HG02885 (cell line): ENCODE results near the gene PUM1.

Source experiments
- ATAC-seq: cut with Tn5 transposase; IDR thresholded peaks from one replicate; pipeline ENCODE4 v1.9.1; 2021; ENCODE audit warnings: mild to moderate bottlenecking; ENCODE audit not compliant: unreplicated experiment, poor library complexity

The PUM1 gene

DNA sequence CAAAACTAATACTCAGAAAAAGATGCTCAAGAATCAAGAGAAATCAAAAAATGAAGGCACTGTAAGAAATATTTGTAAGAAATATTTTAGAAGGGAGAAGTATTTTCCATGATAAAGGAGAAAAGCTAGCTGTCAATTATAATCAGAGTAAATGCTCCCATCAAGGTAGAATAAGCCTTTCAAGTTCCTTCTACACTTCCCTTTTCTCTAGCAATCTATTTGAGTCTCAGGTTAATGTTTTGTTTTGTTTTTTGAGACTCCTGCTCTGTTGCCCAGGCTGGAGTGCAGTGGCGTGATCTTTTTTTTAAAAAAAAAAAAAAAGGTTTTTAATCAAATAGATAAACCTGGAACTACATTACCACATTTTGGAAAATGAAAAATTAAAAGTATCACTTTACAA, 33.3 kb downstream of the PUM1 start:
- ATAC-seq: no peak

DNA sequence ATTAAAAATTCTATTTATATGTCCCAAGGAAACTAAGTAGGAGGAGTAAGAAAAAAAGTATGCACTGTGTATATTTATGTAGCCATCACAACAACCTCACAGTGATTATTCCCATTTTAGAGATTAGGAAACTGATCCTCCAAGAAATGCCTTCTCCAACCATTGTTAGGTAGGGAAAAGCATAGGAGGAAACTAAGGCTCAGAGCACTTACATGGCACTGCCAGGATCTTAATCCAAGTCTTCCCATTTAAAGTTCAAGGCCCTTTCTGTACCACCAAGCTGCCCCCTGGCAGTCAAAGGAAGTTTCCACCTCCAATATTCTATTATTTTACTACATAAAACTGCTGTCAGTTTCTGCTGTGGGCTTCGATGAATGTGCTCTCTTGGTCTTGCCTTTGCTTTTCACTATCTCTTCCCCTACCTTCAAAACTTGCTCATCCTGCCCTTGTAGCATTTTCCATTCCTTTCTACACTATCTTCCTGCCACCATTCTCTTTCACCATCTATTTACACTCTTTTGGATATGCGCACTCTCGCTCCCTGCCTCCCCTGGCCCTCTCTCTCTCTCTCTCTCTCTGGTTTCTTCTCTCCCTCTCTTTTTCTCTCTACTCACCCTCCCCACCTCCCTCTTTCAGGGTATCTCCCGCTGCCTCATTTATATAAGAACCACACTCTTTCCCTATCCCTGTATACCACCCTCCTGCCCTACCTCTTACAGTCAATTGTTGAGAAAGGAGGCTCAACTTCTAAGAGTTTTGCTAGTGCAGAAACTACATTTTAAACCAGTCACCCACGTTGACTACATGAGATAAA, 34.0 kb downstream of the PUM1 start:
- ATAC-seq: no peak

DNA sequence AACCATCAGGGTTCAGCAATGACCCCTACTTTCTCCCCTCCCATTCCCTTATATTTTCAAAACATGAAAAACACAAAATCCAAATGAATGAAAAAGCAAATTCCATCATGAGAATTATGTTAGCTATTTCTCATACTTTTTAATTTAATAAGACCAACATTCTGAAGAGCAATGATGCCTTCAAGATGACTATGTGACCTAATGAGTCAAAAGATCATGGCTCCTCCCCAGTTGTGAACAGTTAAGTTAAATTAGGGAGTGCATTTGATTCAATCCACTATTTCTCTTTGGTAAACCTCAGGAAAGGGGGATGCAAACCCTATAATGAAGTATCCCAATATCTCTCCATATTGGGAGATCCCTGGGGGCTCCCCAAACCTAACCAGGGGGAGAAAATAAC, 36.5 kb downstream of the PUM1 start:
- ATAC-seq: no peak

- ATAC-seq: no peak
Measured at GRCh38 chr1:31027693-31028526, 37.6 kb downstream of the PUM1 start.

- ATAC-seq: no peak
Measured at GRCh38 chr1:31022259-31022658, 43.3 kb downstream of the PUM1 start.

DNA sequence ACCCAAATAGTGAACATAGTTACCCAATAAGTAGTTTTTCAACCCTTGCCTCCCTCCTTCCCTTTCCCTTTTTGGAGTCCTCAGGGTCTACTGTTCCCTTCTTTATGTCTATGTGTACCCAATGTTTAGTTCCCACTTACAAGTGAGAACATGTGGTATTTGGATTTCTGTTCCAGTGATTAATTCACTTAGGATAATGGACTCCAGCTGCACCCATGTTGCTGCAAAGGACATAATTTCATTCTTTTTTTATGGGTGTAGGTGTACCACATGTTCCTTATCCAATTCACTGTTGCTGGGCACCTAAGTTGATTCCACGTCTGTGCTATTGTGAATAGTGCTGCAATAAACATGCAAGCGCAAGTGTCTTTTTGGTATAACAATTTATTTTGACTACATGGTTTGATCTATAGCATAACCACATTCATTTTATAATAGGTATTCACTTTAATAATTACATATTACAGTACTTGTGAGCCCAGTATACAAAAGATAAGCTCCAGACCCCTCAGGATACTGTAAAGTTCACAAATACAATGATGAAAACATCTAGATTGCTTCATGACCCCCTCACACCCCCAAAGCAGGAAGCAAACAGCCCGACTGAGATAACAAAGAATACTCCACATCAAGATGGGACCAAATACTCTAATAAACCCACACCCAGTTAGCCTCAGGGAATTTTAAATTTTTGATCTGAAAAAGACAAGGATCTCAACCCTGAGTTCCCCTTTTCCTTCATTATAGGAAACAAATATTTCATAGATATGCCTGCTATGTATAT, 45.3 kb downstream of the PUM1 start:
- ATAC-seq: no peak

DNA sequence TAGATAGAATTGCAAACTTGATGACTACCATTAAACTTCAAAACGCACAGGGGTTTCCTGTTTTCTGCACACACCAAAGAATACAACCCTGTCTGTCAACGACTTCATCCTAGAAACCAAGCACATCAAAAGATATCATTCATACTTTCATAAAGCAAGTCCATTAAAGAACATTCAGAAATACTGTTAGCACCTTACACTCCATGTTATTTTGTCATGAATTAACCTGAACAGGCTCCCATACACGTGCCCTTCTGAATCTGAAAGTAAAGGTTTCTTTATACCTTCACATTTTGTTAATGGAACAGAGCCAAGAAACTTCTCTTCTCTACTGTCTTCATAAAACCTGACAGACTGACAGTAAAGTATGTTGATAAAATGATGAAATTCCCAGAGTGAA, 46.1 kb downstream of the PUM1 start:
- no peak for ATAC-seq

DNA sequence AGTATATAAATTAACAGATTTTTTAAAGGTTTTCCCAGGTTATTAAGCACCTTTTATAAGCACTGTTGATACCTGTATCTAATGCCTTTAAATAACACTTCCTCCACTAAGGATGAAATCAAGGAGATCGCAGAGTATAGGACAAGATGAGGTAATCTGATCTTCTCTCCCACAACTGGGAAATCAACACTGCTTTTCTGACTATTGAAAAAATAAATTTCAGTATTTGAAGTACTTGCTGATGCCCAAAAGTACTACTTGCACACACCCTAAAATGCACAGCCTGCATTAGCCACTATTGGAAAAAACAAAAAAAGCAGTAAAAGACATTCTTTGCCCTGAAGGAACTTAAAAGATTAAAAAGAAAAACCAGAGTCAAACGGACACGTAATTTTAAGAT, 48.6 kb downstream of the PUM1 start:
- ATAC-seq: no peak

DNA sequence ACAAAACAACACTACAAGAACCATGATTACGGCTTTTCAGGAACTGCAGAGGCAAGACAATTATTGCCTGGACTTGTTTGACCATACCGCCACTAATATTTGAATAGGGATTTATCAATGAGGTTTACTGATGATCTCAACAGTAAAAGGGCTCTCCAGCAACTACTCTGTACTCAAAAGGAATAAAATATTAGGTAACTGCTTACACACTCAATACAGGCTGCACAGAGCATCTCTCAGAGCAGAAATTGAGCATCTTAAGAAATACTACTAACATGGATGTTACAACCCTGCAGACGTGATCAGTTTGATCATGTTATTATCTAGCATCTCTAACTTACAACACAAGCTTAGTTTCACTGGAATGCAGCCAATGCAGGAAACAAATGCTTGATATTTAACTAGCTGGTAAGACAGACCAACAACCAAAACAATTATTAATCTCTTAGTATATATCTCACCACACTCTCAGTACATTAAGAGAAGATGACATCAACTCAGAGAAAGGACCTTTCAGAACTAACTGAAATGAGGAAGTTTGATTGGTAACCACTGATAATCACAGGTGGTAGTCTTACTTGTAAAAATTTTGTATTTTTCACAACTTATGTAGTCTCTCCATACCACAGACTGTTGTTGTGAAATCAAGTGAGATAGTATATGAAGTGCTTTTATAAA, 52.2 kb downstream of the PUM1 start:
- ATAC-seq: peak; percentile 62

DNA sequence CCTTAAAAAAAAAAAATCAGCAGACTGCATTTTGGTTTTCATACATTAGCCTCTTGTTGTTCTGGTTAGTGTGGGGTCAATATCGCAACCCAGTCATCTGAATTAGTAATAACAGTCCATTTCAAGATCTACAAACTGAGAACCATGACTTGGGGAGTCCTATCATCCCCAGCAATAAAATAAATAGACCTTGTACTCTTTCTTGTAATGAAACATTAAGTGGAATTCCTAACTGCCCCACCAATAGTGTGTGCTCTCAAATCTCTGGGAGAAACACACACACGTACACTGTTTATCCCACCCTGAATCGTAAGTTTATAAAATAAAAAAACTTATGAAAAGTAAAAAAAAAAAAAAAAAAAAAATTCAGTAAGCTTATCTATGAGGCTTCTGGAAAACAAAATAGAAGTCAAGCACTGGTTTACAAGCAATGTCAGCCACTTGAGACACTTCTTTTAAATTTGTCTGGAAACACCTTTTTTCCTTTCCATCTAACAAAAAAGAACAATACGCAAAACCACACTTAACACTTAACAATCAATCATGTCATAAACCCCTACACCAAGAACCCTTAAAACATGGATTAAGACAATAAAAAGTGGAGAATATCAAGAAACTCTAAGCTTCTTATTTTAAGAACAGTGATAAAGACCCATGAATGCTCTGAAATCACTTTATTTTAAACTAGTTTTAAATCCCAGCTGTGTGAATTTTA, 53.1 kb downstream of the PUM1 start:
- no peak for ATAC-seq

DNA sequence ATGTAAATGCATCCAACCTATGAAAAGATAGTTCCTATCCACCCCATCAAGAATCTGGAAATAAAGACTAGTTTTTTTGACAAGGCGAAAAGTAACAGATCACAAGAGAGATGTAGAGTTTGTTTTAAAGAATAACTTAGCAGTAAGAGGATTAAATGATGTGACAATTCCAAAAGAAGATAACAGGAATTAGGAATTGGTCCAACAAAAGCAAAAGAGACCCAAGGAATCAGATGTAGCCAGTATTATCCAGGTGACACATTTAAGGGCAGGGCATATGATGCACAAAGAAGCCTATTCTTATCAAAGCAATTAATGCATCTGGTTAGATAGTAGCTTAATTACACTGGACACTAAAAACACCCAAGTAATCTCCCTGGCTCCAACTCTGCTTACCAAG, 53.8 kb downstream of the PUM1 start:
- no peak for ATAC-seq

DNA sequence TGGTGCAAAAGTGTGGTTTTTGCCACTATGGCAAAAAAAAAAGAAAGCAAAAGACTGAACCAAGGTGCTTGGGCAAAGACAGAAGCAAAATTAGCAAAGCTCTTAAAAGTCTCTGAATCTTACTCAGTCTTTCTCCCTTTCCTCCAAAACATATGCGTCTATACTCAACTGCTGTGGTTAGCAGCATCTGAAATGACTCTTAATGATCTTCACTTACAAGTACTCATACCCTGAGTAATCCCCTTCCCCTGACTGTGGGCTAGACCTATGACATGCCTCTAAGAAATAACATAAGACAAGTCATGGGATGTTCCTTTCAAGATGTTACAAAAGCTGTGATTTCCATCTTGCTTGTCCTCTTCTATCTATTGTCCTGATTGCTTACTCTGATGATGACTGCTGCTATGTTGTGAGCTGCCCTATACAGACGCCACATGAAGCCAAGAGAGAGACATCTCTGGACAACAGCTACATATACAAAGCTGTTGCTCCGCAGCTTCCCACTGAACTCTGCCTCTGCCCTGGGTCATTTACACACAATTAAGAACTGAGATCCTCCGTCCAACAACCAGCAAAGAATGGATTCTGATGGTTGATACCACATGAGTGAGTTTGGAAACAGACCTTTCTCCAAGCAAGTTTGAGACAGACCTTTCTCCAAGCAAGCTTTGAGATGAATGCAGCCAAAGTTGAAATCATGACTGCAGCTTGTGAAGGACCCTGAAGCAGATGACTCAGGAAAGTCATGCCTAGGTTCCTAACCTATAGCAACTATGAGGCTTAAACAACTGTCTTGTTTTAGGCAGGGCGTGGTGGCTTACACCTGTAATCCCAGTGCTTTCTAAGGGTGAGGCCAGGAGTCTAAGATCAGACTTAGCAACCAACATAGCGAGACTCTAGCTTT, 55.2 kb downstream of the PUM1 start:
- ATAC-seq: peak; percentile 56

DNA sequence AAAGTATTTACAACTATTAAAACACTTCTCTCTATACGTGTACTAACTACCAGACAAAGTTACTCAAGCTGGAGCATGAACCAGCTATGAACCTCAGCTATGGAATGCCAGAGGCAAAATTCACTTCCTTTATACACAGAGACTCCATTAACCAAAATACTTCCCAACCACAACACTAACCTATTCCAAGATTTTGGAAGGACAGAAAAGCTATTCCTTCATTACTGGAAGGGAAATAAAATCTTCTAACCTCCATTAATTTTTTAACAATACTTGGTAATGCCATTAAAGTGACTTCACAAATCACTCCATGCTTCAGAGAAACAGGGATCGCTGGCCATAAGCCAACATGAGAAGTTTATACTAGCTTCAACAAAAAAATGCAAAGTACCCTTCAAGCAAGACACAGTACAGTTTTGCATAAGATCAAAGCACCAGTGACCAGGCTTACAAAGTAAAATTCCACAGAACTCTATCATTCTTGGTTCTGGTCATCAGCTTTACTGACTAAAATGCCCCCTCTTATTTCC, 58.0 kb downstream of the PUM1 start:
- ATAC-seq: no peak

GRCh38 chr1:31006747-31007146, 58.8 kb downstream of the PUM1 start:
- ATAC-seq: no peak

- no peak for ATAC-seq
Measured at GRCh38 chr1:31005617-31006166, 59.8 kb downstream of the PUM1 start.

GRCh38 chr1:31005198-31005597, 60.3 kb downstream of the PUM1 start:
- ATAC-seq: no peak

DNA sequence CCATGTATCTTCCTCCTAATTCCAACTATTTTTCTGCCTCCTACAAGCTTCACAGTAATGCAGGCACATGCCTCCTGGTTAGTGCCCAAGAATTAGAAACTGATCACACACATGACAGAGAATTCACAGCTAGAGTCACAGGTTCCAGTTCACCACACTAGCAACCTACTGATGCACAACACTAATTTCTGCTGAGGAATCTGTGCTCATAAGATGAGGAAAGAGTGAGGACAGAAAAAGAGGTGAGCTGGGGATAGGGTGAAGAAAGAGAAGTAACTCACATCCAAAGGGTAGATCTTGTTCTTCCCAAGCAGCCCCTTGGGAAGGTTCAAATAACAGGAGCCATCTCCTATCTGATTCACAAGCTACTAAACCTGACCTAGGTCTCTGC, 61.3 kb downstream of the PUM1 start:
- ATAC-seq: no peak

DNA sequence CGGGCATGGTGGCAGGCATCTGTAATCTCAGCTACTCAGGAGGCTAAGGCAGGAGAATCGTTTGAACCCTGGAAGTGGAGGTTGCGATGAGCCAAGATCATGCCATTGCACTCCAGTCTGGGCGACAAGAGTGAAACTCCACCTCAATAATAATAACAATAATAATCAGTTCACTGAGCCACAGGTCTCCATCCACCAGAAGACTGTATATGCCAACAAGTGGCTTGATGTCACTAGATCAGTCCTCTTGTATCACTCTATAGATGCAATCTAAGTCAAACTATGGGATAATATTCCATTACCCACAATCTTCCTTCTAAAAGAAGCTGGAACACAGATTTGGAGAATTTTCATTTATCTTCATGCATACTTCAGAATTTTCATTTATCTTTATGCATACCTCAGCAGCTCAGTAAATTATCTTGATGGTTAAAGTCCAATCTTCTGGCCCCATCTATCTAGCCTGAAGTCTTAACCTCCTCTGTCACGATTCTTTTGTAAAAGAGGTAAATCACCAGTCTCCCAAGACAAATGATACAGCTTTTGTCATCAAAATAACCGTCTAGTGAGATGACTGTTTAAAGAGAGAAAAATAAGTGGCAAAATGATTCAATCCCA, 61.8 kb downstream of the PUM1 start:
- ATAC-seq: no peak
